SU-DHL-6 (cell line): ENCODE data around the gene PFKM.

Experiments used
- H2AFZ ChIP-seq: fragments of 200-600 bp; sonication (generic); 2 replicates; pipeline ENCODE4 v1.6.1; 2014; ENCODE audit warnings: low read depth, mild to moderate bottlenecking, moderate library complexity, mixed read lengths, antibody characterized with exemption, low read length; ENCODE audit not compliant: severe bottlenecking
- H3F3A ChIP-seq: fragments of 200-600 bp; shearing (Covaris generic); 2 replicates; pipeline ENCODE4 v1.6.0; 2016; ENCODE audit warnings: antibody characterized with exemption, mild to moderate bottlenecking; ENCODE audit not compliant: insufficient read depth
- H3K27ac ChIP-seq: fragments of 200-600 bp; sonication (generic); 2 replicates; pipeline ENCODE4 v1.5.1; 2016; ENCODE audit warnings: low read depth, mild to moderate bottlenecking, low read length, moderate library complexity, mixed read lengths
- H3K27me3 ChIP-seq: fragments of 200-600 bp; sonication (generic), shearing (Covaris generic); 2 replicates; pipeline ENCODE4 v1.6.0; 2014; ENCODE audit warnings: mild to moderate bottlenecking, low read length
- H3K36me3 ChIP-seq: fragments of 200-600 bp; sonication (generic); 2 replicates; pipeline ENCODE4 v1.6.1; 2014; ENCODE audit warnings: mild to moderate bottlenecking, low read length, mixed read lengths
- H3K4me2 ChIP-seq: fragments of 300-600, 200-600 bp; shearing (Covaris generic), sonication (generic); 2 replicates; pipeline ENCODE4 v1.6.0; 2014; ENCODE audit warnings: low read length, low read depth, mild to moderate bottlenecking; ENCODE audit not compliant: poor library complexity, severe bottlenecking
- H3K4me3 ChIP-seq: fragments of 200-600 bp; sonication (generic); 2 replicates; pipeline ENCODE4 v1.5.1; 2014; ENCODE audit warnings: antibody characterized with exemption, low read length, mild to moderate bottlenecking, mixed read lengths; ENCODE audit not compliant: insufficient read depth, poor library complexity, severe bottlenecking
- H3K79me2 ChIP-seq: fragments of 200-600 bp; sonication (generic); 2 replicates; pipeline ENCODE4 v1.6.1; 2014; ENCODE audit warnings: mild to moderate bottlenecking, low read length, moderate library complexity; ENCODE audit not compliant: insufficient read depth
- H3K9ac ChIP-seq: fragments of 200-600 bp; sonication (generic); 2 replicates; pipeline ENCODE4 v1.7.0; 2014; ENCODE audit warnings: mild to moderate bottlenecking, low read length
- H3K9me2 ChIP-seq: fragments of 200-600 bp; sonication (generic); replicated peaks from 2 replicates; pipeline ENCODE4 v1.6.1; 2014; ENCODE audit warnings: low read length; ENCODE audit not compliant: insufficient read depth
- H3K9me3 ChIP-seq: fragments of 200-600 bp; sonication (generic); 2 replicates; pipeline ENCODE4 v1.6.1; 2014; ENCODE audit warnings: low read length, mixed read lengths; ENCODE audit not compliant: insufficient read depth
- H4K20me1 ChIP-seq: fragments of 200-600 bp; sonication (generic); 2 replicates; pipeline ENCODE4 v1.6.1; 2014; ENCODE audit warnings: low read depth, mild to moderate bottlenecking, antibody characterized with exemption, low read length, moderate library complexity, mixed read lengths
- EZH2phosphoT487 ChIP-seq: fragments of 200-600 bp; sonication (generic), shearing (Covaris generic); conservative IDR thresholded peaks from 2 replicates; pipeline ENCODE4 v1.6.1; 2018; ENCODE audit warnings: mild to moderate bottlenecking, antibody characterized with exemption, low read length, moderate library complexity, mixed read lengths
- TF ChIP-seq, protein P1 (sequence below): fragments of 200-600 bp; sonication (generic); IDR thresholded peaks from one replicate; pipeline ENCODE4 v1.5.1; 2017; ENCODE audit warnings: antibody characterized with exemption, mild to moderate bottlenecking, low read length, moderate library complexity; ENCODE audit not compliant: insufficient read depth, poor library complexity, severe bottlenecking

The PFKM gene

DNA sequence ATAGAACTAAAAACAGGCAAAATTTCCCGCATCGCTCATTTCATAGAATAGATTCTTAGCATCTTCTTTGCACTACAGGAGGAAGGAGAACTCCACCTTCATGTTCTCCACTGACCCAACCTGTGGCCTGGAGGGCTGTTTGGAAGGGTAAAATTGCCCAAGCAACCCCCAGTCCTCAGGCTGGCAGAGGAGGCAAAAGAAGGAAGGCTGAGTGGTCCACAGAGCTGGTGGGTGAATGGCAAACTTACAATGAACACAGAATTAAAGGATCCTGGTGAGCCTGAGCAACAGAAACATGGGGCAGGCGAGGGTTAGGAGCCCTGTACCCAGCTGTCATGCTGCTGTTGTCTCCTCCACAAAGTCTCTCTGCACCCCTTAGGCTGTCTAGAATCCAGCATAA, 38.3 kb upstream of the PFKM start:
- H2AFZ ChIP-seq: no peak overlapping the region
- H3K9me3 ChIP-seq: no peaks in the 10 kb centered on the region
- 0 out of 2 replicates have a peak, but pooled peaks cover 3% of the 10 kb centered on the region for H4K20me1 ChIP-seq
- no peak overlapping the region for H3K9ac ChIP-seq
- H3K36me3 ChIP-seq: peaks cover 44% of the 10 kb centered on the region
- H3K79me2 ChIP-seq: no peaks in the 10 kb centered on the region
- TF ChIP-seq, protein P1, sequence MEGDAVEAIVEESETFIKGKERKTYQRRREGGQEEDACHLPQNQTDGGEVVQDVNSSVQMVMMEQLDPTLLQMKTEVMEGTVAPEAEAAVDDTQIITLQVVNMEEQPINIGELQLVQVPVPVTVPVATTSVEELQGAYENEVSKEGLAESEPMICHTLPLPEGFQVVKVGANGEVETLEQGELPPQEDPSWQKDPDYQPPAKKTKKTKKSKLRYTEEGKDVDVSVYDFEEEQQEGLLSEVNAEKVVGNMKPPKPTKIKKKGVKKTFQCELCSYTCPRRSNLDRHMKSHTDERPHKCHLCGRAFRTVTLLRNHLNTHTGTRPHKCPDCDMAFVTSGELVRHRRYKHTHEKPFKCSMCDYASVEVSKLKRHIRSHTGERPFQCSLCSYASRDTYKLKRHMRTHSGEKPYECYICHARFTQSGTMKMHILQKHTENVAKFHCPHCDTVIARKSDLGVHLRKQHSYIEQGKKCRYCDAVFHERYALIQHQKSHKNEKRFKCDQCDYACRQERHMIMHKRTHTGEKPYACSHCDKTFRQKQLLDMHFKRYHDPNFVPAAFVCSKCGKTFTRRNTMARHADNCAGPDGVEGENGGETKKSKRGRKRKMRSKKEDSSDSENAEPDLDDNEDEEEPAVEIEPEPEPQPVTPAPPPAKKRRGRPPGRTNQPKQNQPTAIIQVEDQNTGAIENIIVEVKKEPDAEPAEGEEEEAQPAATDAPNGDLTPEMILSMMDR: no peak
- TF ChIP-seq EZH2phosphoT487: no peak
- no peaks in the 10 kb centered on the region for H3K9me2 ChIP-seq
- H3K27me3 ChIP-seq: no peaks in the 10 kb centered on the region
- H3K4me3 ChIP-seq: no peak overlapping the region
- H3K4me2 ChIP-seq: no peak overlapping the region
- H3F3A ChIP-seq: no peaks in the 10 kb centered on the region
- no peak overlapping the region for H3K27ac ChIP-seq

DNA sequence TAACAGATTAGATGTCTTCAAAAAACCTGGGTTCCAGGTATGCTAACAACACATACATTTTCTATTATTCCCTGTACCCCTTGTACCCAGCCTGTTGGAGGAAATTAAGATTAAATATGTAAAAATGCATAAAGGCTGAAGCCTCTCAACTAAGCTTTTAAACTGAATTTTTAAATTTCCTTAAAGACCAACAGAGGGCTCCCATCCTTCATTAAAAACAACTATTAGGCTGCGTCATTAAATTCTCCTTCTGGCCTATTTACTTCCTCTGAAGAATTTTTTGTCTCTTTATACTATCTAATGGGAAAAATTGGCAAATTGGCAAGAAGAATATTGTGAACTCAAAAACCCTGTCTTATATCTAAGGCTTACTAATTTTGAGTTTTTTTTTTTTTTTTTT, 35.1 kb upstream of the PFKM start:
- TF ChIP-seq, protein P1: peak; percentile 26
- no peak for TF ChIP-seq EZH2phosphoT487
- no peak overlapping the region for H3K4me2 ChIP-seq
- H3K4me3 ChIP-seq: no peak overlapping the region
- H3K9me3 ChIP-seq: no peaks in the 10 kb centered on the region
- H3K9ac ChIP-seq: no peak overlapping the region
- H3F3A ChIP-seq: no peaks in the 10 kb centered on the region
- H3K36me3 ChIP-seq: peaks cover 60% of the 10 kb centered on the region
- no peaks in the 10 kb centered on the region for H3K27me3 ChIP-seq
- no peak overlapping the region for H3K27ac ChIP-seq
- no peaks in the 10 kb centered on the region for H3K9me2 ChIP-seq
- no peak overlapping the region for H2AFZ ChIP-seq
- H4K20me1 ChIP-seq: 0 out of 2 replicates have a peak, but pooled peaks cover 3% of the 10 kb centered on the region
- no peaks in the 10 kb centered on the region for H3K79me2 ChIP-seq

DNA sequence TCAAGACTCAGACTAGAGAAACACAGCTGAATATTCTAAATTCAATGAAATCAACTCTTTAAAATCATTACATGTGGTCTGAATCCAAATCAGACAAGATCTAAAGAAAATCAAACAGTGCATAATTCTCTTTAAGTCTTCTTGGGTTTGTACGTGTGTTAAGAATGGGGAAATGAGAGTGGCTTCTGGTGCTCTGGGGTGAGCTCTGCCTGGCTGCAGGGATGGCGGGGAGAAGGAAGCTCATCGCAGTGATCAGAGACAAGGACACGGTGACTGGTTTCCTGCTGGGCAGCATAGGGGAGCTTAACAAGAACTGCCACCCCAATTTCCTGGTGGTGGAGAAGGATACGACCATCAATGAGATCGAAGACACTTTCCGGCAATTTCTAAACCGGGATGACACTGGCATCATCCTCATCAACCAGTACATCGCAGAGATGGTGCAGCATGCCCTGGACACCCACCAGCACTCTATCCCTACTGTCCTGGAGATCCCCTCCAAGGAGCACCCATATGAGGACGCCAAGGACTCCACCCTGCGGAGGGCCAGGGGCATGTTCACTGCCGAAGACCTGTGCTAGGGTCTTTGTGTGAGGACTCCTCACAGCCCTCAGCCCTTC, 34.2 kb upstream of the PFKM start:
- no peaks in the 10 kb centered on the region for H3F3A ChIP-seq
- H3K9ac ChIP-seq: no peak overlapping the region
- H2AFZ ChIP-seq: no peak overlapping the region
- H3K4me2 ChIP-seq: no peak overlapping the region
- H3K36me3 ChIP-seq: peaks cover 55% of the 10 kb centered on the region
- 0 out of 2 replicates have a peak, but pooled peaks cover 3% of the 10 kb centered on the region for H4K20me1 ChIP-seq
- H3K27me3 ChIP-seq: no peaks in the 10 kb centered on the region
- H3K79me2 ChIP-seq: no peaks in the 10 kb centered on the region
- no peak overlapping the region for H3K27ac ChIP-seq
- TF ChIP-seq, protein P1: no peak
- no peak for TF ChIP-seq EZH2phosphoT487
- H3K9me2 ChIP-seq: no peaks in the 10 kb centered on the region
- no peak overlapping the region for H3K4me3 ChIP-seq
- no peaks in the 10 kb centered on the region for H3K9me3 ChIP-seq
